Stimulated activated effector memory CD8-positive, alpha-beta T cell treated with anti-CD3 and anti-CD28 coated beads, Interleukin-12 subunit alpha, Interleukin-12 subunit beta, amount 100 ng/mL, for 72 hours (primary cell): ENCODE measurements around the gene ZNF277.
"Not testable (repeated sequence)": the region's sequence is repeated elsewhere in the genome, so short reads cannot be mapped to it uniquely, and the experiment has no call there.

Experiments
- ATAC-seq: fragments of 150-1000 bp; cut with Tn5 transposase; 2 replicates; pipeline ENCODE4 v1.10.0; 2021
- DNase-seq, 2 donors: peaks; one replicate each; pipeline ENCODE4 v3.0.0; 2021 to 2022; ENCODE audit warnings: low spot score in 2 of 2
- H3K27ac Mint-ChIP-seq: one replicate; pipeline ENCODE4 v1.8.0; 2022; ENCODE audit warnings: mild to moderate bottlenecking, mixed read lengths
- H3K36me3 Mint-ChIP-seq: one replicate; pipeline ENCODE4 v1.8.0; 2022; ENCODE audit warnings: mild to moderate bottlenecking, mixed read lengths
- H3K4me1 Mint-ChIP-seq: one replicate; pipeline ENCODE4 v1.8.0; 2022; ENCODE audit warnings: mixed read lengths
- H3K4me3 Mint-ChIP-seq: one replicate; pipeline ENCODE4 v1.8.0; 2022; ENCODE audit warnings: mild to moderate bottlenecking, mixed read lengths
- H3K9me3 Mint-ChIP-seq: one replicate; pipeline ENCODE4 v1.8.0; 2022; ENCODE audit warnings: mixed read lengths

Gene ZNF277

DNA sequence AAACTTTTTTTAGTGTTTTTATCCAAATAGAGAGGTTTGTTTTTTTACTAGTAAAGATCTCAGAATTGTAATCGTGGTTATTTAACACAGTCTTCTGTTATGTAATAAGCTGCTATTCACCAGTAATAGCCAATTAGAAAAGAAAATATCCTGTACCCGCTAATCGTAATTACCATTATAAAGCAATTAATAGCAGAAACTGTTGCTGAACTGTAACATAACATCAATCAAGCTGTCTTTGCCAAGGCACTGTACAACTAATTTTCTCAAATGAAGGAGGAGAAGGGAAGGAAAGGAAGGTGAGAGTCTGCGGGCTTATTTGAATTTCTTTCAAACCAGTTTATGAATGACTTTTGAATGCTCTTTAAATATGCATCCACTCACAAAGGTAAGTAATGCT is 9.3 kb downstream of the ZNF277 start:
- Mint-ChIP-seq H3K4me3 (no peak overlapping the region), H3K36me3 (peaks cover under 1% of the 10 kb centered on the region), H3K4me1 (peaks cover 53% of the 10 kb centered on the region)

DNA sequence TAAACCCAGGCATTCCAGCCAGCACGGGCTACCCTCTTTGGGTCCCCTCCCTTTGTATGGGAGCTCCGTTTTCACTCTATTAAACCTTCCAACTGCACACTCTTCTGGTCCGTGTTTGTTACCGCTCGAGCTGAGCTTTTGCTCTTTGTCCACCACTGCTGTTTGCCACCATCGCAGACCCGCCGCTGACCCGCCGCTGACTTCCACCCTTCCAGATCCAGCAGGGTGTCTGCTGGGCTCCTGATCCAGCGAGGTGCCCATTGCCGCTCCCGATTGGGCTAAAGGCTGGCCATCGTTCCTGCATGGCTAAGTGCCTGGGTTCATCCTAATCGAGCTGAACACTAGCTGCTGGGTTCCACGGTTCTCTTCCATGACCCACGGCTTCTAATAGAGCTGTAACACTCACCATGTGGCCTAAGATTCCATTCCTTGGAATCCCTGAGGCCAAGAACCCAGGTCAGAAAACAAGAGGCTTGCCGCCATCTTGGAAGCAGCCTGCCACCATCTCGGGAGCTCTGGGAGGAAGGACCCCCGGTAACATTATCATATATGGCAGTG is 14.5 kb downstream of the ZNF277 start:
- H3K36me3 Mint-ChIP-seq = peaks cover 5% of the 10 kb centered on the region
- H3K9me3 Mint-ChIP-seq = no peaks in the 10 kb centered on the region
- no peak for ATAC-seq
- H3K4me3 Mint-ChIP-seq = no peak overlapping the region
- H3K4me1 Mint-ChIP-seq = peaks cover 37% of the 10 kb centered on the region
- H3K27ac Mint-ChIP-seq = no peak overlapping the region
- DNase-seq = no peak

More for the DNA sequence above, 9.3 kb downstream of the ZNF277 start:
- no peaks in the 10 kb centered on the region for H3K9me3 Mint-ChIP-seq
- H3K27ac Mint-ChIP-seq = no peak overlapping the region
- no peak for DNase-seq
- ATAC-seq = no peak

DNA sequence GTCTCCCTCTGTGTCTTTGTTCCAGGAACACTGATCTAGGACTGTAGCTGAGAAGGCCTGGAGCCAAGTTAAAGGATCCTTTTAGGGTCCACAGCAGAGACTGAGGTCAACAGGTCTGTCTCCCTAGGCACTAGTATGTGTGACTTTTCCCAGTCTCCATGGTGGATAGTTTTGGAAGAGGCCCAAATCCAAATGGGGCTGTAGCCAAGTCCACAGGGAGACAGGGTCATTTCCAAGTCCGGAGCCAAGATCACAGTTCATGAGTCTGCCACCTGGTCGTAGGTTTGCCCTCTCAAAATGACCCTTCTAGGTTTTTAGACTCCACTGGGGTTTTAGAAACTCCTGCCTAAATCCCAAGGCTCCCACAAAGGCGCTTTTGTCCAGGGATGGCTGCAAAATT is 16.8 kb downstream of the ZNF277 start:
- no peak for DNase-seq
- Mint-ChIP-seq H3K4me3 (no peak overlapping the region), H3K36me3 (peaks cover 5% of the 10 kb centered on the region), H3K27ac (no peak overlapping the region), H3K4me1 (peaks cover 44% of the 10 kb centered on the region), H3K9me3 (no peaks in the 10 kb centered on the region)
- no peak for ATAC-seq

DNA sequence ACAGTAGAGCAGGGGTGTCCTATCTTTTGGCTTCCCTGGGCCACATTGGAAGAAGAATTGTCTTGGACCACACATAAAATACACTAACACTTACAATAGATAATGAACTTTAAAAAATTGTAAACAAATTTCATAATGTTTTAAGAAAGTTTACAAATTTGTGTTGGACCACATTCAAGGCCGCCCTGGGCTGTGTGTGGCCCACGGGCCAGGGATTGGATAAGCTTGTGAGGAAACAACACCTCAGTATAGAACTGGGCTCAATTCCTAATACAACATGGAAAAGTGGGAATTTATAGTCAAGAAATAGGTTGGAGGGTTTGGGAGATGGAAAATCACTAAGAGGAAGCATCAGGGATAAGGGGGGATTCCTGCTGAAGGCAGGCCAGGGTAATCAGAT is 17.7 kb downstream of the ZNF277 start:
- no peaks in the 10 kb centered on the region for H3K9me3 Mint-ChIP-seq
- H3K27ac Mint-ChIP-seq = no peak overlapping the region
- ATAC-seq = no peak
- H3K4me1 Mint-ChIP-seq = peaks cover 40% of the 10 kb centered on the region
- peaks cover 5% of the 10 kb centered on the region for H3K36me3 Mint-ChIP-seq
- no peak for DNase-seq
- no peak overlapping the region for H3K4me3 Mint-ChIP-seq

DNA sequence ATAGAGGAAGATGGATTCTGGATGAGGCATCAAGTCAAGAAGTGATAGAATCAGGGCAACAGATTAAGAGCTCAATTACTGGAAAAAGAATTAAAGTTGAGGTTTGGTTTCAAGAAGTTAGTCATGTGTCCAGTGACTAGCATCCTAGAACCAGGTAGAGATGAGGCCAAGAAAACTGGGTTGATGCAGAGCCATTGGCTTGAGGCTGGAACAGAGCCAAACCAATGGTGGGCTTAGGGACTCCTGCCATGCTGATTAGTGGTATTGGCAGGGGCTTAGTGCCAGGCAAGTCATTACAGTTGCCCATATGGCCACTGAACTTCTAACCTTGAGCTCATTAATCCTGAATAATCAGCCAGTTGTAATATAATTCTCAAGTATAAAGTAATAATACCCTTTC is 18.5 kb downstream of the ZNF277 start:
- Mint-ChIP-seq H3K4me3 (no peak overlapping the region), H3K36me3 (peaks cover 5% of the 10 kb centered on the region), H3K4me1 (peaks cover 38% of the 10 kb centered on the region), H3K9me3 (no peaks in the 10 kb centered on the region), H3K27ac (no peak overlapping the region)
- ATAC-seq = no peak
- no peak for DNase-seq

DNA sequence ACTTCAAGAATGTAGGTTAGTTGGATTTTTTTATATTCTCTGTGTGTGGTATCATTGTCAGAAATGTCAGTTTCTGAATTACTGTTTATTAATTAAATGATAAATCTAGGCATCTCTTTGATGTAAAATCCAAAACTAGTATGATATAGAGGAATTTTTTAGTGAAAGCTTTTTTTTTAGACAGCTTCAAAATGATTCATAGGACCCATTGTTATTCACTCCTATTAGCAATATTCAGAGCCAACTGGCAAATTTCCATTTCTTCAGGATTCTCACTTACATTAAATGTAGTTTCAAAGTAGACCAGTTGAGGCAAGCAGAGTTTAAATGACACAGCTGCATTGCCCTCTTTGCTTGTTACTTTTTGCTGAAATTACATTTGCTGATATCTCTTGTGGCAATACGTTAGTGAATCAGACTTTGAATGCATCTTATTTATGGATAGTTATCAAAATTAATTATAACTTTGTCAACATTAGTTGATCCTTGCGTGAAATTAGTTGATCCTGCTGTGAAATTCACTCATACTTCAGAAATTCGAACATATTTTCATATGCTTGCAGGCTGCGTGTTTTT is 20.3 kb downstream of the ZNF277 start:
- ATAC-seq (no peak), DNase-seq (no peak)
- Mint-ChIP-seq H3K4me1 (peaks cover 33% of the 10 kb centered on the region), H3K4me3 (no peak overlapping the region), H3K36me3 (no peaks in the 10 kb centered on the region), H3K27ac (no peak overlapping the region), H3K9me3 (no peaks in the 10 kb centered on the region)

DNA sequence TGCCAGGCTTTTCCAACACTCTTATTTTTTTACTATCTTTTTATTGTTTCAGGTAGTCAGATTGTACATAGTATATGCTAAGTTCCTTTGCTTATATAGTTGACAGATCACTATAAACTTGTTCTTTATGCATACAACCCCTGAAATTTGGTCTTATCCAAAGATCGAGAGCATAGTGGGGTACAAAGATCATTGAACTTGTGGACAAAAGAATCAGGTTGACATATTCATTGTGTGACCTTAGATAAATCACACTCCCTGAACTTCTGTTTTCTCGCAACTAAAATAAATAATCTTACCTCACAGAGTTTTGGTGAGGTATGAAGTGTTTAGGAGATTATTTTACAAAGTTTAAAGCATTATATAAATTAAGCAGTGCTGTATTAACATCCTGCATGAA is 22.1 kb downstream of the ZNF277 start:
- Mint-ChIP-seq H3K4me1 (peaks cover 40% of the 10 kb centered on the region), H3K4me3 (no peak overlapping the region), H3K27ac (no peak overlapping the region), H3K9me3 (no peaks in the 10 kb centered on the region), H3K36me3 (no peaks in the 10 kb centered on the region)
- no peak for ATAC-seq
- no peak for DNase-seq

DNA sequence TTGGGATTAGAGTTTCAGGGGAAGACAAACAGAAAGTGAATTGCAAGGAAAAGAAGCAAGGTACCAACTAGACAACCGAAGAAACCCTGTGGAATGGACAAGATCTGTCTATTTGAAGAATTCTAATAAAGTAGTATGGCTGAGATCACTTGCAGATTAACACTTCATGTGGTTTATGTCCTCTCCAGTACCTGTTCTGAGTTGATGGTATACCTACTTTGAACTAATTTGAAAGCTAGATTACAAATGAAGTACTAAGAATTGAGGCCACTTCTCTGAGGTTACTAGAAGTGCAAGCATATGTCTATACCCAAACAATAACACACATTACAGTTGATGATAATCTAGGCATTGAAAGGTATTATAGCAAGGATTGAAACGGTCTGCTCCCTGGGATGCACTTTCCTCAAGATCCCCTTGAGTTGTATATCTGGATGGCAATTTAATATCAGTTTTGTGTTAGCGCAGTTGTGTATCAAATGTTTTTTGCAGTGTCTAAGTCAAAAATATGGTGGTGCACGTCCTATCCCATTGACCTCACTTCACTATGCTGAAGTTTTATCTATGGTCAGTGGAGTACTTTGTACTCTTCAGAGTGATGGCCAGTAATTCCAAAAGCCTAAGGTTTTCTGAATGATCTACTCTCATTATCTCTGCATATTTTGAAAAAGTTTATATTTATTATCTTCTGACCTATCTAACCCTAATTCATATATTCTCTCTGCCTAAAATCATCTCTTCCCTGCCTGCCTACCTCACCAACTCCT is 25.9 kb downstream of the ZNF277 start:
- Mint-ChIP-seq H3K27ac (no peak overlapping the region), H3K36me3 (no peaks in the 10 kb centered on the region)
- no peak for ATAC-seq

DNA sequence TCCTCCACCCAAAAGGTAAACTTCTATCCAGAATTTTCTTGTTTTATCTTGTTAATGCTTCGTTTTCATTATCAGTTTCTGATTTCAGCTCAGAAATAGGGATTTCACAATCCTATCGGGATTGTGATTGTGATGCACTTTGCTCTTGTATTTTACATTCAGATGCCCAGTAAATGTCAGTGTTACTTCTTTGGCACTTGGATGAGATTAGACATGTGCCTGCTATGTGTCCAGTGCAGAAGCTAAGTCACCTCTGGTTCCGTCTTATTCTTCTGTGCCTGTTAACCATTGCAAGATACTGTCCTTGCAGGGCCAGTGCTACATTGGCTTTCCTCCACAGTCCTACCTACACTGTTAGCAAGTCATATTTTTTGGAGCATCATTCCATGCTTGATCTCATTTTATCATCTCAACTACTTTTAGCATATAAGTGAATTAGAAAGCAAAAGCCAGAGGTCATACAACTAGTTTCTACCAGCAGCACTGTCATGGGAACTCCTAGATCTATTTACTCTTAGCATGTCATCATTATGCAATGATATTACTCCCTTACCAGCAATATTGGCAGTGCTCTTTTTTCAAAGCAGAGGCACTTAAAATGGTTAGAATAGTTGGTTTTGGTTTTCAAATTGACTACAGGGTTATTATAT is 26.7 kb downstream of the ZNF277 start:
- Mint-ChIP-seq H3K4me3 (no peak overlapping the region), H3K9me3 (peaks cover 3% of the 10 kb centered on the region), H3K36me3 (no peaks in the 10 kb centered on the region), H3K27ac (no peak overlapping the region), H3K4me1 (peaks cover 20% of the 10 kb centered on the region)
- ATAC-seq (no peak), DNase-seq (no peak)

More for the DNA sequence above, 25.9 kb downstream of the ZNF277 start:
- no peak for DNase-seq
- Mint-ChIP-seq H3K9me3 (peaks cover 3% of the 10 kb centered on the region), H3K4me1 (peaks cover 25% of the 10 kb centered on the region), H3K4me3 (no peak overlapping the region)

DNA sequence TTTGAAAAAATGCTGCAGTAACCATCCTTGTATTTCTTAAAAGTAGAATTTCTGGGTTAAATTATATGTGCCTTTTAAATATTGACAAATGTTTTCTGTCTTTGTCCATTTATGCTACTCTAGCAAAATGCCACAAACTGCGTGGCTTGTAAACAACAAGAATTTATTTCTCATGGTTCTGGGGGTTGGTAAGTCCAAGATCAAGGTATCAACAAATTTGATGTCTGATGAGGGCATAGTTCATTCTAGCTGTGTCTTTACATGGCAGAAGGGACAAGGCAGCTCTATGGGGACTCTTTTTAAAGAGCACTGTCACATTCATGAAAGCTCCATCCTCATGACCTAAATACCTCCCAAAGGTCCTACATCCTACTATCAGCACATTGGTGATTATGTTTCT is 27.7 kb downstream of the ZNF277 start:
- Mint-ChIP-seq H3K27ac (no peak overlapping the region), H3K9me3 (peaks cover 3% of the 10 kb centered on the region), H3K4me3 (no peak overlapping the region), H3K4me1 (peaks cover 15% of the 10 kb centered on the region), H3K36me3 (no peaks in the 10 kb centered on the region)
- ATAC-seq = no peak
- DNase-seq = no peak

DNA sequence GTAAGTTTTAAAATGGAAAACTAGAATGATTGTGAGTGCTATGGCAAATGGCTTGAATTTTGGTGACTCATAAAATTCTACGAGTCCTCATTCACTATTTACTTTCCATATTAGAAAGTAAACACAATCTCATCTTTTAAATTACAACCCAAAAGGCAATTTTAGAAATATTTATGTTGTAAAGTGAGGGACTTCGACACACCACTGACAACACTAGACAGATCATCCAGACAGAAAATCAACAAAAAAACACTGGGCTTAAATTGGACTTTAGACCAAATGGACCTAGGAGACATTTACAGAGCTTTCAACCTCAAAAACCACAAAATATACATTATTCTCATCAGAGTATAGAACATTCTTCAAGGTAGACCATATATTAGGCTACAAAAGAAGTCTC is 30.1 kb downstream of the ZNF277 start:
- DNase-seq = no peak
- Mint-ChIP-seq H3K4me1 (peaks cover 10% of the 10 kb centered on the region), H3K36me3 (no peaks in the 10 kb centered on the region), H3K4me3 (no peak overlapping the region), H3K9me3 (peaks cover 8% of the 10 kb centered on the region), H3K27ac (no peak overlapping the region)
- ATAC-seq = no peak

DNA sequence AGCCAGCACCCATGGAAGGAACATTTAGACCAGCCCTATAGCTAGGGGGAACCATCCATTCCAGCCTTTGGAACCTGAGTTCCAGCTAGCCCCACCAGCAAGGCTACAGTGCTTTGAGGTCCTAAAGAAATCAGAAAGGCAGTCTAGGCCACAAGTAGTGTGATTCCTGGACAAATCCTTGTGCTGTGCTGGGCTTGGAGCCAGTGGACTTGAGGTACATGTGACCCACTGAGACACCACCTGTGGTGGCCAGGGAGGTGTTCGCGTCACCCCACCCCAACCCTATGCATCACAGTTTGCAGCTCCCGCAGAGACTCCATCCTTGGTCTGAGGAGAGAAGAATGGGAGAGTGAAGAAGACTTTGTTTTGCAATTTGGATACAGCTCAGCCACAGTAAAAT is 31.8 kb downstream of the ZNF277 start:
- Mint-ChIP-seq H3K36me3 (no peaks in the 10 kb centered on the region), H3K4me3 (no peak overlapping the region), H3K9me3 (peaks cover 9% of the 10 kb centered on the region), H3K27ac (no peak overlapping the region), H3K4me1 (peaks cover 4% of the 10 kb centered on the region)
- DNase-seq = no peak
- ATAC-seq = no peak

DNA sequence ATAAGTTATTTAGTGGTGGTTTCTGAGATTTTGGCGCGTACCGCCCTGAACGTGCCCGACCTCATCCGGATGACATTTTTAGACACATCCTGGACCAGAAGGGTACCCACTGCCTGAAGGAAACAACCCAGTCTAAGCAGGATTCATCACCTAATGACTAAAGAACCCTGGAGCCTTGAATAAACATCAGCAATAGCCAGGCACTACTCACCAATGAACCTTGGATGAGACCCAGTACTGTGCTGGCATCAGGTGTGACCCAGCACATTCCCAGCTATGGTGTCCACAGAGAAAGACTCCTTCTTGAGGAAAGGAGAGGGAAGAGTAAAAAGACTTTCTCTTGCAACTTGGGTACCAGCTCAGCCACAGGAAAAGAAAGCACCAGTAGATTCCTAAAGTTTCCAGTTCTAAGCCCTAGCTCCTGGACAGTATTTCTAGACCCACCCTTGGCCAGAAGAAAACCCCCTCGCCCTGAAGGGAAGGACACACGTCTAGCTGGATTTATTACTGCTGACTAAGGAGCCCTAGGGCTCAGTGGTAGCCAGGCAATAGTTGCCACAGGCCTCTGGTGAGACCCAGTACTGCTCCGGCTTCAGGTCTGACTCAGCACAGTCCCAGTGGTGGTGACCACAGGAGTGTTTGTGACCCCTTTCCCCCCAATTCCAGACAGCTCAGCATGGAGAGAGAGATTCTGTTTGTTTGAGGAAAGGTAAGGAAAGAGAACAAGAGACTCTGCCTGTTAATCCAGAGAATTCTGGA is 32.5 kb downstream of the ZNF277 start:
- ATAC-seq (no peak), DNase-seq (no peak)
- Mint-ChIP-seq H3K9me3 (peaks cover 9% of the 10 kb centered on the region), H3K27ac (no peak overlapping the region), H3K36me3 (no peaks in the 10 kb centered on the region), H3K4me1 (peaks cover 4% of the 10 kb centered on the region), H3K4me3 (no peak overlapping the region)

DNA sequence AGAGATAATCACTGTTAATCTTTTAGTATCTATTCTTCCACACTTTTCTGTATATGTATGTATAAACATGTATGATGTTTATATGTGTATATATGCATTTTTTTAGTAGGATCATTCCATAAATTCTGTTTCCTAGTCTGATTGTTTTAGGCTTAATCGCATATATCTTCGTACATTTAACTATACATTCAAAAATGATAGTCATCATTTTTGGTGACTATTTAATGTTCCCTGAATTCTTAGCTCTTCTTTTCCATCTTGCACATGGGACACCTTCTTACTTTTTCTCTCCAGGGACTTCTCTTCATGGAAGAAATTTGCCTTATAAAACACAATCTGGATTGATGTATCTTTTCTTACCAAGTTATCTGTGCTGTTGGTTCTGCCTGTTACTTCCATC is 42.1 kb downstream of the ZNF277 start:
- Mint-ChIP-seq H3K27ac (no peak overlapping the region), H3K36me3 (no peaks in the 10 kb centered on the region), H3K9me3 (no peaks in the 10 kb centered on the region), H3K4me1 (peaks cover 9% of the 10 kb centered on the region), H3K4me3 (no peak overlapping the region)
- DNase-seq (no peak), ATAC-seq (no peak)

DNA sequence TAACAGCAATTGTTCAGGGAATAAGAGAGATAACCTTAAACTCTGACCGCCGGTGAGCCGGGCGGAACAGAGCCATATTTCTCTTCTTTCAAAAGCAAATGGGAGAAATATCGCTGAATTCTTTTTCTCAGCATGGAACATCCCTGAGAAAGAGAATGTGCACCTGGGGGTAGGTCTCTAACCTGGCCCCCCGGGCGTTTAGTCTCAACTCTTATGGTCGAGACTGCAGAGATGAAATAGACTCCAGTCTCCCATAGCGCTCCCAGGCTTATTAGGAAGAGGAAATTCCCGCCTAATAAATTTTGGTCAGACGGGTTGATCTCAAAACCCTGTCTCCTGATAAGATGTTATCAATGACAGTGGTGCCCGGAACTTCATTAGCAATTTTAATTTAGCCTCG is 43.5 kb downstream of the ZNF277 start:
- not testable (repeated sequence) for H3K9me3 Mint-ChIP-seq, H3K36me3 Mint-ChIP-seq, DNase-seq, ATAC-seq, H3K4me3 Mint-ChIP-seq, H3K27ac Mint-ChIP-seq
- H3K4me1 Mint-ChIP-seq = peaks cover 15% of the 10 kb centered on the region
